HT1080 (cell line): ENCODE measurements around the gene OR51L1. TPM values are rescaled to one million over a fixed set of nuclear protein-coding genes. Genes with fewer than 3 reads are reported as not detected.
"Not testable (repeated sequence)": the region's sequence is repeated elsewhere in the genome, so short reads cannot be mapped to it uniquely, and the experiment has no call there.

Source experiments
- DNase-seq: peaks from one replicate; pipeline ENCODE4 v3.0.0-alpha.2; 2015; ENCODE audit warnings: low read depth
- polyA plus RNA-seq, 2 experiments: library from polyadenylated mRNA; depleted of rRNA; stranded (reverse); fragments of >200 nt; gene quantifications; 2 replicates each; pipeline ENCODE4 v1.2.3, GENCODE V29; 2015
- total RNA-seq: library from RNA; depleted of rRNA; stranded (reverse); fragments of >200 nt; shearing (Covaris generic); gene quantifications from 2 replicates; pipeline ENCODE4 v1.2.3, GENCODE V29; 2014; rRNA removed

The OR51L1 gene, protein sequence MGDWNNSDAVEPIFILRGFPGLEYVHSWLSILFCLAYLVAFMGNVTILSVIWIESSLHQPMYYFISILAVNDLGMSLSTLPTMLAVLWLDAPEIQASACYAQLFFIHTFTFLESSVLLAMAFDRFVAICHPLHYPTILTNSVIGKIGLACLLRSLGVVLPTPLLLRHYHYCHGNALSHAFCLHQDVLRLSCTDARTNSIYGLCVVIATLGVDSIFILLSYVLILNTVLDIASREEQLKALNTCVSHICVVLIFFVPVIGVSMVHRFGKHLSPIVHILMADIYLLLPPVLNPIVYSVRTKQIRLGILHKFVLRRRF
- not detected in 2 replicates for total RNA-seq
- not detected in 2 replicates for polyA plus RNA-seq (2015; cell fraction: cytosol; rRNA removed)
- not detected in 2 replicates for polyA plus RNA-seq (2015; cell fraction: nucleus; rRNA removed)

DNA sequence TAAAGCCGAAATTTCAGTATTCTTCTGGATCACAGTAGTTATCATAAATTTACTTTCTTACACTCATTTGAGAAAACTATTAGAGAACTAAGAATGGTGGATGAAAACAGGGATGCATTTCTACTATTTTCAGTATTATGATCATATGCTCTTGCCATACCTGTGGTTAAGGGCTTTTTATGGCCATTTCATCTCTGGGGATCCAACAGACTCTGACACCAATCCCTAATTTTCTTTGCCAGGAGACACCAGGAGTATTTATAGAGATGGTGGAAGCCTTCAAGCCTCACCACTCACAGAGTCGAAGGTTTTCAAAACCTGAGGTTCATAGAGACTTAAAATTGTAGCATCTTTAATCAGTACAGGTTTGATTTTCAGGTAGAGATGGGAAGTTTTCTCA is at the start of gene OR51L1:
Gene OR51L1, plus strand, starts transcription at position 301 of the 400 bp plus-strand sequence. CDS start 4,132 bp downstream, outside the sequence.
- no peak for DNase-seq

DNA sequence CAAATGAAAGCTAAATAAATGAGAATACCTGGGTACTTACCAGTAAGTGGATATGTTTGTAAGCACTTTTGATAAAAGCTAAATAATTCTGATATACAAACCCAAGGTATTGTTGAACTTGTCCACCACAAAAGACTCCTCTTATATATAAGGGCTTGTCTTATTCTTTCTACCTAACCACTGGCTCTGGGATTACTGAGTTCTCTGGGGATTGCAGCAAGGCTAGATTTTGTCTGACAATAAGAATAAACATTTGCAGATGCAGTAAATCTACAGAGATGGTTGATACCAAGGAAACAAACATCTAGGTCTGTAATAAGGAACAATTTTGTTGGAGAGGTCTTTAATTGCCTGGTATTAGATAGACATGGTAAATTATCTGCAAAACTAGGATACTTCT is 47.1 kb upstream of the OR51L1 start, which contains the start of gene OR51A4:
Gene OR51A4, minus strand, starts transcription at position 101 of the 400 bp plus-strand sequence. CDS start 505 bp downstream, outside the sequence.
- DNase-seq, result no peak

DNA sequence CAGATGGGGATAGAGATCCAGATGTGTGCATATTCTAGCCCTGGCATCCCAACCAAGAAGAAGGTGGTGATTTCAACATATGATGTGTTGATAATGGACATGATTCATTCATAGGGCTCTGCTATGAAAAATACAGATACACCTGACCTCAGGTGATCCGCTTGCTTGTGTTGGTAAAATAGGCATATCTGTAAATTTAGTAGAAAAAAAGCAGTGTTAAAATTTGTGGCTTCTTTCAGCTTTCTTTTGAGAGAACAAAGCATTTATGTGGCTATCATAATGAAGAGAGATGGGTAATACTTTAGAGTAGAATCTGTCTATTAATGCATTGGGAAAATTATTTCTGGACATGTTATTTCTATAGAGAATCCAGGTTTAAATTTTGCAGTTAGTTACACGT is 39.0 kb upstream of the OR51L1 start, which contains the start of gene OR51A2:
Gene OR51A2, minus strand, starts transcription at position 101 of the 400 bp plus-strand sequence. Its CDS starts 0 bp downstream, at position 101.
- not testable (repeated sequence) for DNase-seq

DNA sequence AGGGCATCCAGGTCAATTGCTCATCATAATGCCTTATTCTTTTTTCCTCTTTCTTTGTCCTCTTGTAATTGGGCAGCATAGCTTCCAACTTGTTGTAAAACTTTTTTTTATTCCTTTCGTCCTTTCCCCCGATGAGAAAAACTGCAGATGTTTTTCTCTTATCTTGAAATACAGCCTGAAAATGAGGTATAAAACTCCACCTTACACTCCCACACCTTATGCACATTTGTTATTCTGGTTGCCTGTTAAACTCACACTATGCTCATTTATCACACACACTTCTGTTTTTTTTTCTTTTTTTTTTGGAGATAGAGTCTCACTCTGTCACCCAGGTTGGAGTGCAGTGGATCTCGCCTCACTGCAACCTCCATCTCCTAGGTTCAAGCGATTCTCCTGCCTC is 37.3 kb upstream of the OR51L1 start:
- no peak for DNase-seq

DNA sequence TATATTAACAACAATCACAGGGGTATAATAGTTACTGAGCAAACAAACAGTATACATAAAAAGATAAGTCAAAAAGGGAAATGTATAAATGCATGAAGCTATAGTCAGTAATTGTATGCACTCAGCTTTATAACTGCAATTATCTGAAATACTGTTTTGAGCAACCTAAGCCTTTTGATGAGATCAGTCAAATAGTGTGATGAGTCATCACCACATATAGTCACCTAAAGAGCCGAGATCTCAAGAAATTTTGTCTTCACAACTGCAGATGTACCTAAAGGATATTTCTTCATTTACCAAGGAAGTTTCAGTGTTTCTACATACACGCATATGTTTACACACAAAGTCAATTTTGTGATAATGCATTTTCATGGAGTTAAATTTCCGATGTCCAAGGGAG is 33.8 kb upstream of the OR51L1 start:
- peak; percentile 2 for DNase-seq

DNA sequence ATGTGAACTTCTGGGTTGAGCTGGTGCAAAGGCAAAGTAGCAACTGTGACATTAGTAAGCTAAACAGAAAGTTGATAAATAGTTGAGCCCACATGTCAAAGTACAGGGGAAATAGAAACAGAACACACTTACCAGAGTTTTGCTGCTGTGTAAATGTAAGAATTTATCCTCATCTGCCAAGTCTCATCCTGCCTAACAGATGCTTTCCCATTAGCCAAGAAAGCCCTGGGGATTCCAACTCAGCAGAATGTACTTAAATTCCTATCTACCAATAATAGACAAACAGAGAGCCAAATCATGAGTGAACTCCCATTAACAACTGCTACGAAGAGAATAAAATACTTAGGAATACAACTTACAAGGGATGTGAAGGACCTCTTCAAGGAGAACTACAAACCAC is 31.8 kb upstream of the OR51L1 start:
- DNase-seq, result no peak

DNA sequence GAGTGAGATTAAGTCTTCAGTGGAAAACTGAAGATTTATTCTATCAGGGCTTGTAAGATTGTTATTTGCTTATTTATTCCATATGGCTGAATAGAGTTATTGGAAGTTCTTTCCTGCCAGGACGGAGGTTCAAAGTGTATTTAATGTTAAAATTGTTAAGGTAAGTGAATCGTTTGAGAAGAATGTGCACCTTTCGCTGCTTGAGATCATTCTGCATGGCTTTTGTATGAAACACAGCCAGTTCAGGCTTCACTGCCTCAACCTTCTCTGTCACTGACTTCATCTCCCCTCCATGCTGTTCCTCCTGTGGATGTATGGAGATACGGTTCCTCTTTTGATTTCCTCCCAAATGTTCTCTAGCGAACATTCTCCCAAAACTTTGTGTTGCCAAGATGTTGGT is 19.2 kb upstream of the OR51L1 start:
- DNase-seq, result no peak

DNA sequence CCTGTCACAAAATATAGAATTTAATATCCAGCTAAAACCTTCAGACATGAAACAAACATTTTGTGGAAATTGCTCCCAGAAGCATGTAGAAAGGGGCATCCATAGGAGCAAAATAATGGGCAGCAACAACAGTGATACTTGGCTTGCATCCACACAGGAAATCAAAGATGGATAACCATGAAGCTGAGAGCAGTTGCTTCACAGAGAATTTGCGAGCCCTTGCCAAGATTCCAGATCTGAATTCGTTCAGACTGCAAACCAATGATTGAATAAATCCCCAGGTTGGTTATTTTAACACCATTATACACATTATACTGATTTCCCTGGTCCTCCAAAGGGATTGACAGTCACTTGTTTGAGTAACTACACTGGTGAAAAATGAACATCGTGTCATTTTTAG is 15.6 kb upstream of the OR51L1 start:
- no peak for DNase-seq

DNA sequence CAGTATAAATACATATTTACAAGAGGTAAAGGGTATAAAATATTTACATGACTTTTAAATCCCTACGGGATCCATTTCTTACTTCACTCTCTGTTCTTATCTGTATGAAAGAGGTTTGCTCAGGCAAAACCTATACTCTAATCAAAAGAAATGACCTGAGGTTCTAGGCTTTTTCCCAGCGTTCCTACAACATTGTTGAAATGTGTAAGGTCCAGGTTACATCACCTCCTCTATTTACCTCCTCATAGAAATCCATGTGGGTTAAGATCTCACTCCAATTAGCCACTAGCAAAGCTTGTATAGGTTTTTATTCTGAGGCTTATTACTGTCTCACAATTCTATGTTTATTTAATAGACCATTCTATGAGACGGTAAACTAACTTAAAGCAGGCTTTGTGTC is 12.0 kb upstream of the OR51L1 start:
- DNase-seq, result no peak

DNA sequence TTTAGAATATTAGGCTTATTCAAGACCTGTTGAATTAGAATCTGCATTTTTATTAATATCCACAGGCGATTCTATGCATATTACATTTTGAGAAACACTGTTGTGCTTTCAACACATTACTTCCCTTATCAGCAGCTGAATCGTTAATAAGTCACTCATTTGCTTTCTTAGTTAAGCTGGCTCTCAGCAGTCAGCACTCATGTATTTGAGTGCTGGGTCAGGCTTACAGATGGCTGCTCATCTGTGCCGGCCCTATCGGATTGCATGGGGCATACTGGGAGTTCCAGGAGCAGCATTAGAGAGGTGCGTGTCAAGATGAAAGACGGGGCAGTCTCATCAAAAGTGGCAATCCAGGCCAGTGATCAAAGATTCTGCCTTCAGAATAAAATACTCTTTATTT is 10.8 kb upstream of the OR51L1 start:
- no peak for DNase-seq

DNA sequence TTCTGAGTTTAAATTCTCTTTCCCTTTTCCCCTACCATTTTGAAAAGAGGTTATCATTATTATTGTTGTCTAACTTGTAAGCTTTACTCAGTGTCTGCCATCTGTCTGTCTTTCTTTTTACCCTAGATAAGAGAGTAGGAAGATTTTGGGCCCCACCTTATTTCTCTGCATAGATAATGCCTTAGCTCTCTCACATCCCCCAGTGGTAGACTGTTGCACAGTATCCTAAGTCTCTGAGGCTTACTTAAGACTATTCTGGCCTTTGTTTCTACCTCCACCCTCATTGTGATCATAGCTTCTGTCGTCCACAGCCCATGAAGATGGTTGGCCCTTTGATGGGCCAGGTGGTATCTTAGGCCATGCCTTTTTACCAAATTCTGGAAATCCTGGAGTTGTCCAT is 3.6 kb upstream of the OR51L1 start:
- DNase-seq, result no peak

DNA sequence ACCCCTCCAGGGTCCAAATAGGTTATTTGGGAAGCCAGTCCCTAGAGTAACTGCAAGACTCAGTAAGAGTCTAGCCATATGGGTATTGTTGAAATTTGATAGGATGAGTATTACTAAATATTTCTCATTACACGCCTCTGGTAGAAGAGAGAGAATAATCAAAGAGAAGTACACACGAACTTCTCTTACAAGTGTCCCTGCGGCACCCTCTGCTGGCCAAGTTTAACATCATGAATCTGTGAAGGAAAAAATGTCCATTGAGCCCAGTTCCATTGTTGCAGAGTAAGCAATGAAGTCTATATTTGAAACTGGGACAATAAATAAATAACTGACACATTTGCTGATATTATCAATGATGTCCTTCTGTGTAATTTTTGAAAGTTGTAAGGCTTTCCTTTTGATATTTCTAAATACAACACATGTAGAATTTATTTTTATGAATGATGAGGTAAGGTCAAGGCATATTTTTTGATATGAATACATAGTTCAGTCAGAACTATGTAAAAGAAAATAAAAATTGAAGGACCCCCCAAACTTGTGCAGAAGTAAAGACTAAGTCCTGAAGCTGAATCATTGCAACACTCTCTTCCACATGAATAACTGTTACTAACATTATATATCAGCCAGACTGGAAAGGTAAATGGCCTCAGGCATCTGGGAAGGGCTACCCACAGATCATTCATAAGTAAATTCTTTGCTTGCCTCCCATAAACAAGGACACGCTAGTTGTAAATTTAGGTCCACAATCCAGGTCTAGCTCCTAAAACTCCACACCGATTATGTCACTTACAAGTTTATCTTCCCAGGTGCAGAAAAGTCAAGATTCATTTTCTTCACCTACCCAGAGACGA is 10.0 kb downstream of the OR51L1 start:
- peak; percentile 44 for DNase-seq

DNA sequence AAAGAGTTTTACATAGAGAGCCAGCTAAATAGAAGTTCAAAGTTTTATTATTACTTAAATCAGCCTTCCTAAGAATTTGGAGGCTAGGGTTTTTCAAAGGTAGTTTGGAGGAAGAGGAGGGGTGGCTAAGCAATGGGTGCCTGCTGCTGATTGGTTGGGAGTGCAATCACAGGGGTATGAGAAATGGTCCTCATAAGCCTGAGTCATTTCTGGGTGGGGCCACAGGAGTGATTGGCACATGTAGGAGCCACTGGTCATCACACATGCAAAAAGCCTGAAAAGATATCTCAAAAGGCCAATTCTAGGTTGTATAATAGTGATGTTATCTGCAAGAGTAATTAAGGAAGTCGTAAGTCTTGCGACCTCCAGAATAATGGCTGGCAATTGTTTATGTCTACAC is 12.9 kb downstream of the OR51L1 start:
- DNase-seq, result peak; percentile 37

DNA sequence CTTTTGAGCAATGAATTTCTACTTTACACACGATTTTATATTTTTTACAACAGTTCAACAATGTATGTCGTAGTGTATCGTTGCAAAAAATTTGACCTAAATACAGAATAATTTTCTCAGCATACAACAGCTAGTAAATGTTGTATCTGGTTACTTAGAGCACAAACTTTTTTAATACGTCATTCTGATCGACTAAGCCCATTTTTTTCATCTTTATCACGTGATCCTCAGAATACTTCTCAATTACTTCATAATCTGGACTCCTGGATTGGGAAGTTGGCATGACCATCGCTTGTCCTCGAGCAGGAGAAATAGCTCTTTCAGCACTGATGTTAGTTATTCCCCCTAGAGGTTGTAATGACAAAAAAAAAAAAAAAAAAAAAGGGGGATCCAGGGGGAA is 16.6 kb downstream of the OR51L1 start:
- no peak for DNase-seq

DNA sequence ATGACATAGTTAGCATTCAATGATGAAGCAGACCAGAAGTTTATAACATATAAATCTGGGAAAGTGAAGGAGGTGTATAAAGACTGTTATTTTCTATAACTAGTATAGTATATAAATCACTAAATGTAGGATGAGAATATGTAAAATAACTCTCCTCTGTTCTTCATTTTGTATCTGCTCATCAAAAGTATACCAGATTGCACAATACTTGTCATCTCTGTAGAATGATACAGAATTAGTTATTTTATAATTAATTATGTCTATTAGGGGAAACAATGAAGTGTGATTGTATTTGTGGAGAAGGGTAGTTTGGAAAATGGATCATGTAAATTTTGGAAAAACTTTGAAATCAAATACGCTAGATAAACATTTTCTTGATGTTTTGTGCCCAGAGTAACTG is 18.4 kb downstream of the OR51L1 start:
- DNase-seq, result no peak

DNA sequence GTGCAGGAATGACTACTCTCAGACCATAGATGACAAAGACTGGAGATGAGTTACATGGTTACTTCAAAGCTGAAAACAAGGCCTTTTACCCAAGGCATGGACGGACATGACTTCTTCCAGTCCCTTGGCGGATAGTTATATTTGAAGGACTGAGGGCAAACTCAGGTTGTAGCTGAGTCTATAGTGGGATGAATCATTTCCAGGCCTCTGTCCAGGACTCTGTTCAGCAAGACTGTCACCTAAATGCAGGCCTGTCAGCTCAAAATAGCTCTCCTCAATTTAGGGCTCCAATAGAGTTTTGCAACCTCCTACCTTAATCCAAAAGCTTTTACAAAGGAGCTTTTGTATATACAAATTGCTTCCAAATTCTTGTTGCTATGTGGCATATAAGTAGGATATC is 27.3 kb downstream of the OR51L1 start:
- peak; percentile 26 for DNase-seq

DNA sequence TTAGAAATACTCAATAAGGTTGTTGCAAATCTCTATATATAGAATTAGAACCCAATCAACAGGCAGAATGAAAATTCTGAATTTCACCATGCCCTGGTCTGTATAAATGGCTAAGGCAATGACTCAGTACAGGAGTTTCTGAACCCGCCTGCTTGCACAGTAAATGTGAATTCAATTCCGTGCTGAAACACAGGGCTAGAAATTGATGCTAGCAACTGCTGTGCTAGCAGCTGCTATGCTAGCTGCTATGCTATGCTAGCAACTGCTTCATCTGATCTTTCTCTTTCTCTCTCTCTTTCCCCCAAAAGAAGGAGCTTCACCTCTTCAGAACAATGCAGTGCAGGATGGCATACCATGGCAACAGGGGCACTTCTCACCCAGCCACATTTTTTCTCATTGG is 42.0 kb downstream of the OR51L1 start:
- DNase-seq, result no peak

DNA sequence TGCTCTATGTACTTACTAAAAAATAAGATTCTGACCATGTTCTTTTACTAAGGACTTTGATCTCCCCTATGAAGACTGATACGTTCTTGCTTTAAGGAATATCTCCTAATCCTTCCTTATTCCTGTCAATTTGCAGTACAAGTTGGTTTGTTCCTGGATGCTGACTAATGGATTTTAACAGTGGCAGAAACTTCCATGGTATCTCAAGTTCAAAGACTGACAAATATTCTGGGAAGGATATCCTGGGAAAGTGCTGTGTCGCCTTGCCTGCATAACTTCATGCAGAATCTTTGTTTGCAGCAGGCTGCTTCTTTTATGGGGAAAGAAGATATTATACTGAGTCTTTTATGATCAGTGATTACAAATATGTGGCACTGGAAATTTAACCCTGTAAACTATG is 43.3 kb downstream of the OR51L1 start:
- no peak for DNase-seq

DNA sequence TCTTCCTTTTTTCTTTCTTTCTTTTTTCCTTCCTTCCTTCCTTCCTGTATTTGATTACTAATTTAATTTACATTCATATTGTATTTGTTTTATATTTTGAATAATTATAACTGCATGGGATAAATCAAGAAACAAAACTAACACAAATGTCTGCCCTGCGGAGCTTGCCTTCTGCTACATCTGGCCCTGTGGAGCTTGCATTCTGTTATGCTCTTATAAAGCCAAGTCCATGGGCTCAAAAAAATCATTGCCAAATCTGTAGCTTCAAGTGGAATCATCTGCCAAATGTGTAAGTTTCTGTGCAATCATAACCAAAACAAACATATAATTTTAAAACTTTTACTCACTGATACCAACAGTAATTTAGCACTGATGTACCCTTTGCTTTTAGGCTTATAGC is 43.7 kb downstream of the OR51L1 start:
- DNase-seq, result no peak

DNA sequence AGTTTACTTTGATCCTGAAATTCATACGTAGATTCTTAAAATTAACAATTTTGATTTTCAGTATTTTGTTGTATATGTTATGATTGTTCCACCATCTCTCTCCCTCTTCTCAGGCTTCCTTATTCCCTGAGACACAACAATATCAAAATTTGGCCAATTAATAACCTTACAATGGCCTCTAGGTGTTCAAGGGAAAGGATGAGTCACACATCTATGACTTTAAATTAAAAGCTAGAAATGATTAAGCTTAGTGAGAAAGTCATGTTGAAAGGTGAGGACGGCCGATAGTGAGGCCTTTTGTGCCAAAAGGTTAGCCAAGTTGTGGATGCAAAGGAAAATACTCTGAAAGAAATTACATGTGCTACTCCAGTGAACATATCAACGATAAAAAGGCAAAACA is 46.2 kb downstream of the OR51L1 start:
- no peak for DNase-seq

DNA sequence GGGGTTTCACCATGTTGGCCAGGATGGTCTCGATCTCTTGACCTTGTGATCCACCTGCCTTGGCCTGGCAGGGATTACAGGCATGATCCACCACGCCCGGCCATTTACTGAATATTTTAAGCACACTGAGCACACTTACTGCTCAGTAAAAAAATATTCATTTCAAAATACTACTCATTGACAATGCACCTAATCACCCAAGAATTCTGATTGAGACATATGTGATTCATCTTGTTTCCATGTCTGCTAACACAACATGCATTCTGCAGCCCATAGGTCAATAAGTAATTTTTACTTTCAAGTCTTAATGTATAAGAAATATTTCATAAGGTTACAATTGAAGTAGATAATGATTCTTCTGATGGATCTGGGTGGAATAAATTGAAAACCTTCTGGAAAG is 47.4 kb downstream of the OR51L1 start:
- DNase-seq, result no peak

DNA sequence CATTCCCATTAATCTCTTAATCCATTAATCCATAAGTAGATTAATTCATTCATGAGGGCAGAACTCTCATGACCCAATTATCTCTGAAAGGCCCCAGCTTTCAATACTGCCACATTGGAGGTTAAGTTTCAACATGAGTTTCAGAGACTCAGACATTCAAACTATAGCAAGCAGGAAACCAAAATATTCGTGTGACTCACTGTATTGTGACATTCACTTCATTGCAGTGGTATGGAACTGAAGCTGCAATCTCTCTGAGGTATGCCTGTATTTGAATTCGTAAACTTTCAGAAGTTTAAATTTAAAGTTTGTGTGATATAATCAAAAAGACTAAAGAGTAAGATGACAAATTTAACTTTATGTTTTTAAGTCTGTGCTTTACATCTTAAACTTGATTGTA is 48.7 kb downstream of the OR51L1 start:
- peak; percentile 65 for DNase-seq
